GM18909 (cell line): Measurements from ENCODE around the gene FAM83G.

Experiments
- ATAC-seq: cut with Tn5 transposase; IDR thresholded peaks from one replicate; pipeline ENCODE4 v1.9.1; 2021; ENCODE audit warnings: mild to moderate bottlenecking; ENCODE audit not compliant: unreplicated experiment, poor library complexity

The FAM83G gene

DNA sequence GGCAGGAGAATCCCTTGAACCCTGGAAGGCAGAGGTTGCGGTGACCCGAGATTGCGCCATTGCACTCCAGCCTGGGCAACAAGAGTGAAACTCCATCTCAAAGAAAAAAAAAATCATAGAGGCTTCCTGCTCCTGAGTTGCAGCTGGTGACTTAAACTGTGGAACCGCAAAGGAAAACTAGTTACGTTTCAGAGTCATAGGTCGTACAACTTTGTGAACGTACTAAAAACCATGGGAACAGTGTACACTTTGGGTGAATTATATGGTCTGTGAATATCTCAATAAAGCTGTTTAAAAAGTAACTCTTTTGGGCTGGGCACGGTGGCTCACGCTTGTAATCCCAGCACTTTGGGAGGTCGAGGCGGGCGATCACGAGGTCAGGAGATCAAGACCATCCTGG lies 29.0 kb downstream of the FAM83G start:
- ATAC-seq, result no peak

- no peak for ATAC-seq
Observed at GRCh38 chr17:18974407-18975149, 30.0 kb downstream of the FAM83G start.

DNA sequence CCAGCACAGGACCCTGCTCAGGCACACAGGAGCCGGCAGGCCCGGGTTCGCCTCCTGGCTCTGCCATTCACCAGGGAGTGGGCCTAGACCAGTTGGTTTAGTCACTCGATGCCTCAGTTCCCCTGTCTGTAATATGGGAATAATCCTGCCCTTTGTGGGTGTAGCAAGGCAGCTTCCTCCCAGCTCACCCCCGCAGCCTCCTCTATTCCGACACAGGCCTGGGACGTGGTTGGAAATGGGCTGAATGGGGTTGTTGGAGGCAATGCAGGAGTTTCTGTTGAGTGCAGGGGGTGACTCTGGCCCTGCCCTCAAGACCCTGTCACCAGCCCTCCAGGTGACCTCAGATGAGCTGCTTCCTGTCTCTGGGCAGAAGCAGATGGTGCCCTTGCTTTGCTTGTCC lies 32.8 kb downstream of the FAM83G start:
- no peak for ATAC-seq

GRCh38 chr17:18970582-18971480 lies 33.7 kb downstream of the FAM83G start:
- ATAC-seq, result no peak

DNA sequence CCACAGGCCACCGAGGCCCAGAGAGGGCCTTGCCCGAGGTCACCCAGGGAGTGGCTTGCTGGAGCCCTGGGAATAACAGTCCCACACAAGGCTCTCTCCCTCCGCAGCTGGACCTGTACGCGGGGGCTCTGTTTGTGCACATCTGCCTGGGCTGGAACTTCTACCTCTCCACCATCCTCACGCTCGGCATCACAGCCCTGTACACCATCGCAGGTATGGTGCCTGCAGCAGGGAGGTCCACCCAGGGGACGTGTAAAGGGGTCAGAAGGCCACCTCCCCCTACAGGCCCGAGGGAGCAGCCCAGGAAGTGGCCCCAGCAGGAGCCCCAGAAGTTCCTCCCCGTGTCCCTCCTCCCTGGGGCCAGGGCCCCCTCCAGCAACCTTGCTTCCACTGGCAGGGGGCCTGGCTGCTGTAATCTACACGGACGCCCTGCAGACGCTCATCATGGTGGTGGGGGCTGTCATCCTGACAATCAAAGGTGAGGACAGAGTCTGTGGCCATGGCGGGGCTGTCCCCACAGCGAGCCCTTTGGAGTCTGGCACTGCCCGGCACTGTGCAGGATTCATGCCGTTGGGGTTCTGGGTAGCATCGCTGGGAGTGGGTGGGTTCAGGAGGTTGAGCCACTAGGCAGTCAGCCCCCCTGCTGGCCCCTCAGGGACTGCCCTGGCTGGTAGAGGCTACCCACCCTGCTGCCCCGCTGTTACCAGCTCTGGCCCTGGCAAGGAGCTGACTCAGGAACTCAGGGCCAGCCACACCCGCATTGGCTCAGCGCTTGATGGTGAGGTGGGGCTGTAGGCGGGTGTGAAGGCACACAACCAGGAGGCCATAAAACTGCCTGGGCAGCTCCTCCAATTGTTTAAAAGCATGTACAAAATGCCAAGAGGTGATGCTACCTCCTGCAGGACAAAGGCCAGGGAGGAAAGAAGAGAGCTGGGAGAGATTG lies 35.3 kb downstream of the FAM83G start:
- no peak for ATAC-seq

DNA sequence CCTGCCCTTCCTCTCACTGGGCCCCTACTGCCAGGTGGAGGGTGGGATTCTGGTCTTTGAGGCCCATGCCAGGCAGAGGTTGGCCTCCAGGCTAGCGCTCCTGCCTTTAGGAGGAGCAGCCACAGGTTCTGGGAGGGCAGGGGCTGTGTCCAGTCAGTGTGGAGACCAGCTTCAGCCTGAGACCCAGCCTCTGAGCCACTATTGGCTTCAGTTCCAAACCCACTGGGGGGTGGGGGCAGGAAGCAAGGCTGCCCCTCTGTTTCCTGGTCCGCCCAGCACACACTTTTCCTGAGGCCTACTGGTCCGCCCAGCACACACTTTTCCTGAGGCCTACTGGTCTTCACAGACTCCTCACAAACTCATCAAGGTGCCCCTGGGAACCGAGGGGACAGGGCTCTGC lies 36.2 kb downstream of the FAM83G start:
- no peak for ATAC-seq

DNA sequence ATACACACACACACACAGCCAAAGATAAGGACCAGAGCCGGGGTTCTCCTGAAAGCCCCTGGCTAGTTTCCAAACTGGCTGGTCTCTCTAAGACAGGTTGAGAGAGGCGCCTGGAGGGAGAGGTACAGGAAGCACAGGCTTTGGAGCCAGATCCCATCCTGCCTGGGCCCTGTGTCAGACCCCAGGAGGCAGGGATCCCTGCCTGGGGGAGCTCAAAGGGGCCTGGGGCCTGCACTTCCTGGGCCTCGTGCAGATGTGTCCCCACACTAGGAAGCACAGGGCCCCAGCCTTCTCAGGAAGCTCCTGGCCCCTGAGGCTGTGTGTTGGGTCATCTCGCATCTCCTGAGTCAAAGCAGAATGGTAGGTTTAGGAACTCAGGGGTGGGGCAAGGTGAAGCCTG lies 36.6 kb downstream of the FAM83G start:
- ATAC-seq, result no peak

GRCh38 chr17:18966831-18967624 lies 37.5 kb downstream of the FAM83G start:
- no peak for ATAC-seq

DNA sequence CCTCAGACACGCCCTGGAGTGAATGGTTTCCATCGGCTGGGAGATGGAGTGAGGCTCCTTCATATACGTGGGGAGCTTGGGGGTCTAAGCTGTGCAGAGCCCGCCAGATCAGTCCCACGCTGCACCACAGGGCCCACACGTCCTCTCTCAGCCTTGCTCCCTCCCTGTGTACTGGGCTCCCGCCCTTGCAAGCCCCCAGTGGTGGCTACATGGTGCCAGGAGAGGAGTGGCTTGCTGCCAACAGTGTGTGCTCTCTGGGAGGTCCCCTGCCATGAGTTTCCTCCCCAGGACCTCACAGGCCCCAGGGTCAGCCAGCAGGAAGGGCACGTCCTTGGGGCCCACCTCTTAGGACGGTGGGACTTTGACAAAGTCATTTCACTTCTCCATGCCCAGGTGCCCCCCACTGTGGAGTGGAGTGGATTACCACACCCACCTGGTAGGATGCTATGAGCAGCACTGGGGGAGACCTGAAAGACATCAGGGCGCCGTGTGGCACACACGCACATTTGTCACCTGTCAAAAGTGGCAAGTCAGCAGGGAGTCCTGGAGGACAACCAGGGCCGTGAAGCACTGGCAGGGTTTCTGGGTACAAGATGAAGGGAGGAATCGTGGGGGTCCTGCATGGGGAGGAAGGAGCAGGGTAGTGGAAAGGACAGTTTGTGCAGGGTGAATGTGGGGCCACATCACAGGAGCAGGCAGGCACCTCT lies 38.9 kb downstream of the FAM83G start:
- no peak for ATAC-seq

DNA sequence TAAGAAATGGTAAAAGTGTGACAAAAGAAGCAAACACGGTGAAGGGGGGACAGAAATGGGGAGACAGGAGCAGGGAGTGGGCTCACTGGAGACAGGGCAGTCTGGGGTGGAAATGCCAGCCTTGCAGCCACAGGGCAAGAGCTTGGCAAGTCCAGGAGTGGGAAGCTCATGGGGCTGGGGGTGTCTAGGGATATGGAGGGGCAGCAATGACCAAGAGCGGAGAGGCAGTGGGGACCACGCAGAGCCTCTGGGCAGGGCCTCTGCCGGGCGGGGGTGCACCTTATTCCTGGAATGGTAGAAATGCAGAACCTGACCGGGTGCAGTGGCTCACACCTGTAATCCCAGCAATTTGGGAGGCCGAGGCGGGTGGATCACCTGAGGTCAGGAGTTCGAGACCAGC lies 40.0 kb downstream of the FAM83G start:
- no peak for ATAC-seq

GRCh38 chr17:18964018-18964351 lies 40.6 kb downstream of the FAM83G start:
- ATAC-seq, result no peak

- ATAC-seq, result no peak
Observed at GRCh38 chr17:18963126-18964017, 41.2 kb downstream of the FAM83G start.

- ATAC-seq, result no peak
Observed at GRCh38 chr17:18962494-18962815, 42.1 kb downstream of the FAM83G start.

DNA sequence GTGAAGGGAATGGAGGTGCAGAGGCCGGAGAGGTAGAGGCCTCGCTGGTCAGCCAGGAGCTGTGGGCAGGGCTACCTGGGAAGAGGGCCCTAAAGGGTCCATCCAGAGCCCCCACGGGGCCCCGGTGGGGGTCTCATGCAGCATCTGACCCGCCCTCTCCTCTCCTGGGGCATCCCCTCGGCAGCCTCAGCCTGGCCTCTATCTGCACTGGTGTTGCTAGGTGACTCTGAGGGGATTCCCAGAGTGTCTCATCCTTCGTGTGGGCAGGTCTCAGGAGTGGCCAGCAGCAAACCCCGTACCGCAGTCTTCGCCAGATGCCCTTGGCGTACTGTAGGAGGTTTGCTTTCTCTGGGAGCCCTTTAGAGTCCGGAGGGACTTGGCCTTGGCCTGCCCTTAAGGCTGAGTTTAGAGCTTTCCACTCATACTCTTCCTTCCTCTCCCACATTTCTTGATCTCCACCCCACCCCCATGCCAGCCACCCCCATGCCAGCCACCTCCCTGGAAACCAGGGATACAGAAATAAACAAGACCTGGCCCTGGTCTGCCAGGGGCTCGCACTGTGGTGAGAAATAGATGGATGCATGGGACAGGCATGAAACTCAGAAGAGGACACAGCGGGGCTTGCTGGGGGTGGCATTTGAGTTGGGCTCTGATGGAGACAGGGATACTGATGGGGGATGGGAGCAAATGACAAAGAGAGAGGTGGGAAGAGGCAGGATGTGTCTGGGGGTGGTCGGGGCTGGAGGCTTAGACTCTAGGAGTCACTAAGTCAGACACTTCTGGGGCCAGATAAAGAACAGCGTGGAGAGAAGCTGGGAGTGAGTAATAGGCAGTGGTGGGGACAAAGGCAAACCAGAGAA lies 42.7 kb downstream of the FAM83G start:
- ATAC-seq, result no peak

GRCh38 chr17:18960803-18961511 lies 43.6 kb downstream of the FAM83G start:
- ATAC-seq, result peak; percentile 65

DNA sequence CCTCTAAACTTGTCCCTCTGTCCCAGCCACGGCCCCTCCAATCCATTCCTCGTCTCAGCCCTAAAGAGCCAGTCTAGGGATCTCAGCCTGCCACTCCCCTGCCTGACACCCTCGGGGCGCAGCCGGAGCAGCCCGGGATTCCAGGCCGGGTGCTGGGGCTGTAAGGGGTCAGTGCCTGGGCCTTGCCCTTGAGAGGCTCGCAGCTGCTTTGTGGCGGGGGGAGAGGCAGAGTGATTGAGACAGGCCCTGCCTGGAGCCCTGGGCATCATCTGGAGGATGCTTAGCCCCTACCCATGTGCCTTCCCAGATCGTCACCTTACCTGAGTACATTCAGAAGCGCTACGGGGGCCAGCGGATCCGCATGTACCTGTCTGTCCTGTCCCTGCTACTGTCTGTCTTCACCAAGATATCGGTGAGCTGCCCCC lies 44.3 kb downstream of the FAM83G start:
- no peak for ATAC-seq

GRCh38 chr17:18959845-18960240 lies 44.7 kb downstream of the FAM83G start:
- no peak for ATAC-seq
